ENCODE measurements around the gene SLC36A3.

GRCh38 chr5:151234476-151235238 lies 68.9 kb downstream of the SLC36A3 start:
- TF ChIP-seq CTCF (conservative IDR thresholded peaks at IDR 0.05; ENCODE audit: low read length) = no peak
- no peak for TF ChIP-seq EZH2phosphoT487 (IDR thresholded peaks at IDR 0.05; ENCODE audit: borderline replicate concordance, low read depth, low read length)

All from OCI-LY7 (cell line).